Colonic mucosa (tissue), 4 donors: Measurements from ENCODE around the gene NELFB. TPM values are rescaled to one million over a fixed set of nuclear protein-coding genes. Genes with fewer than 3 reads are reported as not detected.

Source experiments
- DNase-seq: peaks from one replicate; pipeline ENCODE4 v3.0.0-alpha.2; 2020
- H3K27ac ChIP-seq: fragments of 200-600 bp; one replicate; pipeline ENCODE4 v1.8.0; 2021
- H3K27me3 ChIP-seq: fragments of 200-600 bp; one replicate; pipeline ENCODE4 v1.8.0; 2021
- H3K36me3 ChIP-seq: fragments of 200-600 bp; one replicate; pipeline ENCODE4 v1.8.0; 2021
- H3K4me1 ChIP-seq: fragments of 200-600 bp; one replicate; pipeline ENCODE4 v1.8.0; 2021; ENCODE audit warnings: mild to moderate bottlenecking
- H3K4me3 ChIP-seq: fragments of 200-600 bp; one replicate; pipeline ENCODE4 v1.8.0; 2021
- H3K9ac ChIP-seq, 2 donors: one replicate each; pipeline ENCODE4 v1.7.0; 2013; ENCODE audit warnings: control low read depth in 2 of 2, low read depth in 2 of 2, low read length in 2 of 2
- H3K9me3 ChIP-seq: fragments of 200-600 bp; one replicate; pipeline ENCODE4 v1.8.0; 2021
- intact Hi-C: fragments of 100-400 bp; cut with DNase I; formaldehyde crosslinking; loops from one replicate; pipeline ENCODE4 v1.14.1; 2022
- total RNA-seq, 2 donors: library from RNA; stranded (reverse); fragmentation: NEBNext Ultra II Directional in 1 of 2; extraction: Animal tissue kit (Norgen Biotek cat#: 25700) in 1 of 2; gene quantifications; one replicate each; pipeline ENCODE4 v1.2.1, GENCODE V29; 2021
- TF ChIP-seq, protein P1 (sequence below): fragments of 200-600 bp; IDR thresholded peaks from one replicate; pipeline ENCODE4 v1.8.0; 2022; ENCODE audit warnings: antibody characterized with exemption, mild to moderate bottlenecking
- donor health status: healthy.
- donor health status: DM: no; HTN: no; CAD: no.
- donor health status: DM: no; HTN: no; CAD: no.

The NELFB gene
- total RNA-seq, 2 donors from 2014 or later = 62.1 to 87.1 TPM

DNA sequence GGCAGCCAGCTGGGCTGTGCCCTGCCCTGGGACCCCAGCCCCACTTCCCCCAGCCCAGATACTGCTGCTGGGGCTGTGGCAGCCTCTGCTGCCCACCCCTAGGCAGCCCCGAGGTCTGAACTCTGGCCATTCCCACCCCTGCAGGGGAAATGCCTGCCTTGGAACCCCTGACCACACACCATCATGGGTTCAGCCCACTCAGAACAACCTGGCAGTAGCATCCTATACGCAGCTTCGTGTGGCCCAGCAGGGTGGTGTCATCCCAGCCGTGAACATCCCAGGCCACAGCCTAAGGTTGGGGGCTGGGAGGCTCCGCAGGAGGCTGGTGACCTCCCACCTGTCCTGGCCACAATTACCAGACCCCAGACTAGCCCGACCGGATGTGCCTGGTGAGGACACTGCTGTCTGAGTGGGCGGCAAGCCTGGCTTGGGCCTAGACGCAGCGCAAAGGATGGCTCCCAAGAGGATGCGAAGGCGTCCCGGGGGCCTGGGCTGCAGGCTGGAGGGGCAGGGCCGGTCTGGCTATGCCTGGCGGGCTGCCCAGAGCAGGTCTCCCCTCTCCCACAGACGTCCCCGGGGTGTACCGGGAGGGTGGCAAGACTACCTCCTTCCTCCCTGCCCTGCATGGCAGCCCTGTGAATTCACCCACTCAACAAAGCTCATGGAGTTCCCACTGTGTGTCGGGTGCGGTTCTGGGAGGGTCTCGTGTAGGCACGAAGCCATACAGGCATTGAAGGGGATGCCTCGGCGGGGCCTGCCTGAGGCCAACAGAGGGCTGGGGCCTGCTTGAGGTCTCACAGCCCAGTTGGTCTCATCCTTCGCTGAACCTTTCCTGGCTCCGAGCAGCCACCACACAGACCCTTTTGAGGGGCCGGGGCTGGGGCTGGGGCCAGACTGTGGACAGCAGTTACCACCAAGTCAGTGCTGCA is 25.9 kb upstream of the NELFB start:
- Histone ChIP-seq H3K4me3 (no peak overlapping the region), H3K9ac (no peak overlapping the region), H3K9me3 (no peaks in the 10 kb centered on the region), H3K27me3 (peaks cover 36% of the 10 kb centered on the region), H3K27ac (no peak overlapping the region), H3K36me3 (no peaks in the 10 kb centered on the region), H3K4me1 (peaks cover 23% of the 10 kb centered on the region)
- intact Hi-C loops = loop anchor here (5.0 kb wide), 1 partner anchor 42 kb away; the partner anchor contains the start of genes ANAPC2 and SSNA1
- DNase-seq = no peak
- TF ChIP-seq, protein P1, sequence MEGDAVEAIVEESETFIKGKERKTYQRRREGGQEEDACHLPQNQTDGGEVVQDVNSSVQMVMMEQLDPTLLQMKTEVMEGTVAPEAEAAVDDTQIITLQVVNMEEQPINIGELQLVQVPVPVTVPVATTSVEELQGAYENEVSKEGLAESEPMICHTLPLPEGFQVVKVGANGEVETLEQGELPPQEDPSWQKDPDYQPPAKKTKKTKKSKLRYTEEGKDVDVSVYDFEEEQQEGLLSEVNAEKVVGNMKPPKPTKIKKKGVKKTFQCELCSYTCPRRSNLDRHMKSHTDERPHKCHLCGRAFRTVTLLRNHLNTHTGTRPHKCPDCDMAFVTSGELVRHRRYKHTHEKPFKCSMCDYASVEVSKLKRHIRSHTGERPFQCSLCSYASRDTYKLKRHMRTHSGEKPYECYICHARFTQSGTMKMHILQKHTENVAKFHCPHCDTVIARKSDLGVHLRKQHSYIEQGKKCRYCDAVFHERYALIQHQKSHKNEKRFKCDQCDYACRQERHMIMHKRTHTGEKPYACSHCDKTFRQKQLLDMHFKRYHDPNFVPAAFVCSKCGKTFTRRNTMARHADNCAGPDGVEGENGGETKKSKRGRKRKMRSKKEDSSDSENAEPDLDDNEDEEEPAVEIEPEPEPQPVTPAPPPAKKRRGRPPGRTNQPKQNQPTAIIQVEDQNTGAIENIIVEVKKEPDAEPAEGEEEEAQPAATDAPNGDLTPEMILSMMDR = no peak

DNA sequence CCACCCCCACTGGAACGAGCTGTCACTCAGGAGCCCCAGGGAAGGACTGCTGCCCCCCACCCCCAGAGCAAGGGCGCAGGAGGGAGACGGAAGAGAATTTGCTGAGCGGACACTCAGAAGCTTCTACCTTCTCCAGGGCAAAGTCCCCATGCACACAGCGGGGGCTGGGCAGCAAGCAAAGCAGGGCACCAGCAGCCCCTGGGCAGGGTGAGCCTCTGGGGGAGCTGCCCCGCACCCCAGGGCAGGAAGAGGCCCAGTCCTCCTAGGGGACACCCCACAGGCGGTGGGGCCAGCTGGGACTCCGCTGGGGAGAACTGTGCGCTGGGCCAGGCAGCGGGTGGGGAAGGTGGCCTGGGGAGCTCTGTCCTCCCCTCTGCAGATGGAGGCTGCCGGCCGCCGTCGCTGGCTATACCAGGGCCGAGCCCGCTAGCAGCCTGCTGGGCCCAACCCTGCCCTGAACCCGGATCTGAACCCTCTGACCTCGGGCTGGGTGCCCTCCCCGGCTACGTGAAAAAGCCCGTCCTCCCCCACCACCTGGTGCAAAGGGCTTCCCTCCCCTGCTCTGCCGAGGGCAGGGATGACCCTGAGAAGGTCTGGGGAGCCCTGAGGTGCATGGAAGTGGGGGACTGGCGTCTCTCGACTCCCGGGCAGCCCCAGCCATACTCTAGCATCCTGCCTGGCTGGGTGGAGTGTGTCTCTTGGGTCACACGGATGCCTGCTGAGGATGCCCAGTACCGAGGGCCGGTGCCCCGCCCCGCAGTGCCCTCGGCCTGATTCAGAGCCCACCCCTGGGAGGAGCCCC is 25.0 kb upstream of the NELFB start:
- peaks cover 44% of the 10 kb centered on the region for H3K27me3 ChIP-seq
- intact Hi-C loops = loop anchor here (5.0 kb wide), 1 partner anchor 43 kb away; the partner anchor contains the start of genes ANAPC2 and SSNA1
- DNase-seq = peak; percentile 39

DNA sequence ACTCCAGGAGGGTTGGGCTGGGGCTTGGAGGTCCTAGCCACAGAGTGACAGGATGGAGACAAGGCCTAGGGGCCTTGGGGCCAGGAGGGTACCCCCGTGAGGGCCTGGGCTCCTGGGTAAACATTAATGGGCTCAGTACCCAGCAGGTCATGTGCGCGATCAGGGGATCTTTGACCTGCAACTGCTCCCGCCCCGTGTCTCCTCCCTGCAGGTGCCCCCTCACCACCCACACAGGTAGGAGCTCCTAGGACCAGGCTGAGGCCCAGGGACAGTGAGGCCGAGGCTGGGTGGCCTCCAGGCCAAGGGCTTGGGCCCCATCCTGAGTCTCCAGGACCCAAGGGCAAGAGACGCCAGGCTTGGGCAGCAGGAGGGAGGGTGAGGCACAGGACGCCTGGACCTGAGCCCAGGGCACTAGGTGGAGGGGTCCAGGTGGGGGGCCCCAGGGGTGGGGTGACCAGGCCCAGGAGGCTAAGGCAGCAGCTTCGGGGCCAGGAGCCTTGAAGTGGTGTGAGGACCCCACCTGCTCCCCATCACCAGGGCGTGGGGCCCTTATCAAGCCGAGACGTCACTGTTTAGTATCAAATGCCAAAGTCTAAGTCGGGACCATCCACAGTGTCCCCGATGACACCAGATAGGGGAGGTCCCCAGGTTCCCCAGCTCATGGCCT is 24.3 kb upstream of the NELFB start, which contains the start of gene SLC34A3:
SLC34A3 (plus strand) TSS at position 197 of the 667 bp plus-strand sequence. CDS start 802 bp downstream, outside the sequence.
- H3K9me3 ChIP-seq = no peaks in the 10 kb centered on the region
- H3K27me3 ChIP-seq = peaks cover 44% of the 10 kb centered on the region
- intact Hi-C loops = no loop called here
- H3K9ac ChIP-seq = no peak within 1 kb of the TSS
- no peak within 1 kb of the TSS for H3K27ac ChIP-seq
- no peaks in the 10 kb centered on the region for H3K36me3 ChIP-seq
- H3K4me1 ChIP-seq = peaks cover 18% of the 10 kb centered on the region
- no peak for DNase-seq
- TF ChIP-seq, protein P1 = no peak
- H3K4me3 ChIP-seq = no peak within 1 kb of the TSS

More for the DNA sequence above, 25.0 kb upstream of the NELFB start:
- Histone ChIP-seq H3K9me3 (no peaks in the 10 kb centered on the region), H3K27ac (no peak overlapping the region), H3K4me1 (peaks cover 18% of the 10 kb centered on the region), H3K4me3 (no peak overlapping the region), H3K36me3 (no peaks in the 10 kb centered on the region), H3K9ac (no peak overlapping the region)
- TF ChIP-seq, protein P1 = no peak

DNA sequence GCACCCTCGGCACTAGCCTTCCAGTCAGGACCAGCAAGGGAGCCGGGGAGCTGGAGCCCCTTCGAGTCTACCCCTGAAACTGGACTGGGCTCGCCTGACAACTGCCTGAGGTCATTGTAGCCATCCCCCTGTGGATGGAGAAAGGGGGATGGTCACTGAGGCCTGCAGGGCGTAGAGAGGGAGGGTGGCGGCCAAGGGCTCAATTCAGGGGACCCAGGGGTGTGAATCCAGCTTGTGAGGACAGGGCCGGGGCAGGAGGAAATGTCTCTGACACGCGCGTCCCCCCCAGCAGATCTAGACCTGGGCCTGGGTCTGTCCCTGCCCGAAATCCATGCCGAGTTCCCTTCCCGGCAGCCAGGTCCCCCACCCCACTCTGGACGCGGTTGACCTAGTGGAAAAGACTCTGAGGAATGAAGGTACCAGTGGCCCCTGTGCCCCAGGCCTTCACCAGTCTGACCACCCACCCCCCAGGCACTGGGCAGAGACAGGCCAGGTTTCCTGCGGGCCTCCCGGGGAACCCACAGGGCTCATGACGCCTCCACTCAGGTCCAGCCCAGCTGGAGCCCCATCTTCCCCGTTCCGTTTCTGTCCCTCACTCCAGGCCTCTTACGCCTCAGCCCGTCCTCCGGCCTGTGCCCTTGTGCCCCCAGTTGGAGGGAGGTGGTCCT is 23.6 kb upstream of the NELFB start:
- H3K9ac ChIP-seq = no peak overlapping the region
- intact Hi-C loops = no loop called here
- no peak overlapping the region for H3K27ac ChIP-seq
- no peak for DNase-seq
- no peaks in the 10 kb centered on the region for H3K9me3 ChIP-seq
- TF ChIP-seq, protein P1 = no peak
- no peak overlapping the region for H3K4me3 ChIP-seq
- H3K4me1 ChIP-seq = peaks cover 23% of the 10 kb centered on the region
- H3K27me3 ChIP-seq = peaks cover 44% of the 10 kb centered on the region
- no peaks in the 10 kb centered on the region for H3K36me3 ChIP-seq
